Measurements from ENCODE around the gene MBD2. TPM values are rescaled to one million over a fixed set of nuclear protein-coding genes. Genes with fewer than 3 reads are reported as not detected.
"Not testable (repeated sequence)": the region's sequence is repeated elsewhere in the genome, so short reads cannot be mapped to it uniquely, and the experiment has no call there.

The MBD2 gene
- total RNA-seq, 1 donor from 2014 or later = 102 TPM

- DNase-seq = peak; percentile 76
- Histone ChIP-seq H3K4me1 (no peaks in the 10 kb centered on the region), H3K27me3 (ENCODE audit: low read depth) (no peaks in the 10 kb centered on the region), H3K9me3 (no peaks in the 10 kb centered on the region), H3K36me3 (no peaks in the 10 kb centered on the region), H3K27ac (peak overlapping the region; percentile 67), H3K4me3 (no peak overlapping the region)
- intact Hi-C loops (cut with DNase I) = no loop called here
- no peak for TF ChIP-seq CTCF (IDR thresholded peaks at IDR 0.05)
- ATAC-seq = peak; percentile 83 to 85
Measured at GRCh38 chr18:54261894-54262293, 37.4 kb upstream of the MBD2 start.

GRCh38 chr18:54260396-54261072, 36.1 kb upstream of the MBD2 start:
- Histone ChIP-seq H3K9me3 (no peaks in the 10 kb centered on the region), H3K4me1 (no peaks in the 10 kb centered on the region), H3K36me3 (no peaks in the 10 kb centered on the region), H3K27me3 (ENCODE audit: low read depth) (no peaks in the 10 kb centered on the region), H3K27ac (peak overlapping the region; percentile 67), H3K4me3 (no peak overlapping the region)
- no peak for TF ChIP-seq CTCF (IDR thresholded peaks at IDR 0.05)
- ATAC-seq (peak; percentile 85 to 87), DNase-seq (peak; percentile 69)
- intact Hi-C loops (cut with DNase I) = no loop called here

- DNase-seq; H3K4me1 ChIP-seq; H3K27ac ChIP-seq; H3K9me3 ChIP-seq; H3K27me3 ChIP-seq (ENCODE audit: low read depth); H3K36me3 ChIP-seq; H3K4me3 ChIP-seq; intact Hi-C loops (cut with DNase I); ATAC-seq: not testable (repeated sequence)
Measured at GRCh38 chr18:54257818-54258217, 33.3 kb upstream of the MBD2 start.

GRCh38 chr18:54257015-54257414, 32.5 kb upstream of the MBD2 start:
- H3K9me3 ChIP-seq = no peaks in the 10 kb centered on the region
- DNase-seq = no peak
- no peak overlapping the region for H3K4me3 ChIP-seq
- H3K4me1 ChIP-seq = peaks cover 2% of the 10 kb centered on the region
- no peaks in the 10 kb centered on the region for H3K27me3 ChIP-seq (ENCODE audit: low read depth)
- no peaks in the 10 kb centered on the region for H3K36me3 ChIP-seq
- H3K27ac ChIP-seq = no peak overlapping the region
- no peak for ATAC-seq
- intact Hi-C loops (cut with DNase I) = no loop called here
- no peak for TF ChIP-seq CTCF (IDR thresholded peaks at IDR 0.05)

- H3K4me3 ChIP-seq = no peak overlapping the region
- TF ChIP-seq CTCF (IDR thresholded peaks at IDR 0.05) = no peak
- ATAC-seq (no peak), DNase-seq (no peak)
- H3K36me3 ChIP-seq = no peaks in the 10 kb centered on the region
- no peaks in the 10 kb centered on the region for H3K9me3 ChIP-seq
- no peaks in the 10 kb centered on the region for H3K27me3 ChIP-seq (ENCODE audit: low read depth)
- H3K27ac ChIP-seq = no peak overlapping the region
- intact Hi-C loops (cut with DNase I) = no loop called here
- peaks cover 13% of the 10 kb centered on the region for H3K4me1 ChIP-seq
Measured at GRCh38 chr18:54255141-54255540, 30.7 kb upstream of the MBD2 start.

- H3K9me3 ChIP-seq = no peaks in the 10 kb centered on the region
- DNase-seq (no peak), ATAC-seq (no peak)
- no peak overlapping the region for H3K27ac ChIP-seq
- H3K27me3 ChIP-seq (ENCODE audit: low read depth) = no peaks in the 10 kb centered on the region
- H3K4me3 ChIP-seq = no peak overlapping the region
- H3K4me1 ChIP-seq = peaks cover 13% of the 10 kb centered on the region
- H3K36me3 ChIP-seq = no peaks in the 10 kb centered on the region
- no peak for TF ChIP-seq CTCF (IDR thresholded peaks at IDR 0.05)
- intact Hi-C loops (cut with DNase I) = no loop called here
Measured at GRCh38 chr18:54254265-54254758, 29.8 kb upstream of the MBD2 start.

Measured in lower lobe of right lung (tissue), 2 donors.